H9 (cell line): ENCODE data around the gene PTPRJ. TPM values are rescaled to one million over a fixed set of nuclear protein-coding genes. Genes with fewer than 3 reads are reported as not detected.

Experiments used
- DNase-seq: peaks from one replicate; pipeline ENCODE4 v3.0.0-alpha.2; 2017
- H2AFZ ChIP-seq: one replicate; pipeline ENCODE4 v1.6.1; 2013; ENCODE audit warnings: mild to moderate bottlenecking, low read length, control low read depth, moderate library complexity
- H2AK5ac ChIP-seq: 2 replicates; pipeline ENCODE4 v1.6.1; 2013; ENCODE audit warnings: low read length, control low read depth, mixed read lengths; ENCODE audit not compliant: insufficient read length
- H2BK120ac ChIP-seq: one replicate; pipeline ENCODE4 v1.6.1; 2013; ENCODE audit warnings: low read depth, mild to moderate bottlenecking, low read length, control low read depth, inconsistent platforms; ENCODE audit not compliant: poor library complexity, severe bottlenecking
- H2BK12ac ChIP-seq: 2 replicates; pipeline ENCODE4 v1.6.1; 2013; ENCODE audit warnings: low read length, control low read depth, mixed read lengths, low read depth; ENCODE audit not compliant: insufficient read length
- H2BK15ac ChIP-seq: 2 replicates; pipeline ENCODE4 v1.6.1; 2013; ENCODE audit warnings: low read depth, low read length, control low read depth
- H2BK20ac ChIP-seq: one replicate; pipeline ENCODE4 v1.6.1; 2013; ENCODE audit warnings: low read depth, mild to moderate bottlenecking, low read length, control low read depth, inconsistent platforms; ENCODE audit not compliant: poor library complexity, severe bottlenecking
- H2BK5ac ChIP-seq: 2 replicates; pipeline ENCODE4 v1.6.1; 2013; ENCODE audit warnings: low read length, control low read depth, mixed read lengths; ENCODE audit not compliant: insufficient read length
- H3K14ac ChIP-seq: 2 replicates; pipeline ENCODE4 v1.6.1; 2013; ENCODE audit warnings: low read length, control low read depth; ENCODE audit not compliant: insufficient read depth
- H3K18ac ChIP-seq: 2 replicates; pipeline ENCODE4 v1.6.1; 2013; ENCODE audit warnings: low read depth, mild to moderate bottlenecking, mixed read lengths, low read length, control low read depth; ENCODE audit not compliant: insufficient read length
- H3K23ac ChIP-seq: 2 replicates; pipeline ENCODE4 v1.6.1; 2013; ENCODE audit warnings: low read length, control low read depth, mixed read lengths, low read depth; ENCODE audit not compliant: insufficient read length
- H3K23me2 ChIP-seq: 2 replicates; pipeline ENCODE4 v1.6.1; 2013; ENCODE audit warnings: low read depth, mild to moderate bottlenecking, mixed read lengths, low read length, control low read depth; ENCODE audit not compliant: insufficient read length, poor library complexity, severe bottlenecking
- H3K27ac ChIP-seq: 2 replicates; pipeline ENCODE4 v1.5.1; 2013; ENCODE audit warnings: low read length, control low read depth, mixed read lengths, low read depth; ENCODE audit not compliant: insufficient read length
- H3K27me3 ChIP-seq: 2 replicates; pipeline ENCODE4 v1.6.1; 2013; ENCODE audit warnings: low read length, control low read depth, inconsistent platforms; ENCODE audit not compliant: insufficient read depth
- H3K4ac ChIP-seq: 2 replicates; pipeline ENCODE4 v1.6.1; 2013; ENCODE audit warnings: low read depth, mild to moderate bottlenecking, control low read depth, inconsistent platforms, low read length, moderate library complexity
- H3K4me1 ChIP-seq: 2 replicates; pipeline ENCODE4 v1.6.1; 2013; ENCODE audit warnings: low read length, control low read depth, inconsistent platforms; ENCODE audit not compliant: insufficient read depth
- H3K4me2 ChIP-seq: 2 replicates; pipeline ENCODE4 v1.6.1; 2013; ENCODE audit warnings: low read length, control low read depth, mixed read lengths; ENCODE audit not compliant: insufficient read length, insufficient read depth
- H3K56ac ChIP-seq: 2 replicates; pipeline ENCODE4 v1.6.1; 2013; ENCODE audit warnings: low read depth, mild to moderate bottlenecking, mixed read lengths, low read length, control low read depth; ENCODE audit not compliant: insufficient read length
- H3K79me1 ChIP-seq: 2 replicates; pipeline ENCODE4 v1.6.1; 2013; ENCODE audit warnings: low read depth, mild to moderate bottlenecking, moderate library complexity, low read length, control low read depth, inconsistent platforms; ENCODE audit not compliant: insufficient read depth, poor library complexity, severe bottlenecking
- H3K79me2 ChIP-seq: 2 replicates; pipeline ENCODE4 v1.6.1; 2013; ENCODE audit warnings: low read length, control low read depth, inconsistent platforms; ENCODE audit not compliant: insufficient read depth
- H3K9ac ChIP-seq: 2 replicates; pipeline ENCODE4 v1.6.1; 2013; ENCODE audit warnings: low read length, control low read depth, mixed read lengths; ENCODE audit not compliant: insufficient read length; ENCODE audit errors: extremely low read depth
- H3K9me3 ChIP-seq: one replicate; pipeline ENCODE4 v1.6.1; 2013; ENCODE audit warnings: low read depth, low read length, inconsistent platforms; ENCODE audit not compliant: control insufficient read depth
- H3T11ph ChIP-seq: one replicate; pipeline ENCODE4 v1.6.1; 2013; ENCODE audit warnings: mild to moderate bottlenecking, low read length, control low read depth, inconsistent platforms
- H4K20me1 ChIP-seq: one replicate; pipeline ENCODE4 v1.6.1; 2013; ENCODE audit not compliant: control insufficient read depth, insufficient read length, insufficient read depth
- H4K5ac ChIP-seq: 2 replicates; pipeline ENCODE4 v1.6.1; 2013; ENCODE audit warnings: low read depth, mild to moderate bottlenecking, mixed read lengths, low read length, control low read depth; ENCODE audit not compliant: insufficient read length
- H4K8ac ChIP-seq: replicated peaks from 2 replicates; pipeline ENCODE4 v1.6.1; 2013; ENCODE audit warnings: low read length, control low read depth, mixed read lengths, low read depth; ENCODE audit not compliant: insufficient read length
- H4K91ac ChIP-seq: 2 replicates; pipeline ENCODE4 v1.6.1; 2013; ENCODE audit warnings: low read depth, mild to moderate bottlenecking, moderate library complexity, mixed read lengths, low read length, control low read depth; ENCODE audit not compliant: insufficient read length
- H3K27ac Mint-ChIP-seq, 3 experiments: 2 replicates in 2 of 3; 3 replicates in 1 of 3; pipeline ENCODE4 v1.8.0; 2020 to 2021; ENCODE audit warnings: mixed read lengths in 3 of 3, mild to moderate bottlenecking in 1 of 3, moderate library complexity in 1 of 3
- H3K27me3 Mint-ChIP-seq: 2 replicates; pipeline ENCODE4 v1.8.0; 2021; ENCODE audit warnings: low read depth, mild to moderate bottlenecking, moderate library complexity, mixed read lengths
- H3K36me3 Mint-ChIP-seq, 3 experiments: 2 replicates in 2 of 3; 3 replicates in 1 of 3; pipeline ENCODE4 v1.8.0; 2020 to 2021; ENCODE audit warnings: low read depth in 3 of 3, mixed read lengths in 3 of 3; ENCODE audit not compliant: insufficient read depth in 1 of 3
- H3K4me1 Mint-ChIP-seq, 2 experiments: 2 replicates each; pipeline ENCODE4 v1.8.0; 2020; ENCODE audit warnings: mixed read lengths in 2 of 2
- H3K4me3 Mint-ChIP-seq, 2 experiments: 2 replicates in 1 of 2; 3 replicates in 1 of 2; pipeline ENCODE4 v1.8.0; 2020 to 2021; ENCODE audit warnings: mild to moderate bottlenecking in 2 of 2, mixed read lengths in 2 of 2, moderate library complexity in 1 of 2
- H3K9me3 Mint-ChIP-seq, 2 experiments: 2 replicates in 1 of 2; 3 replicates in 1 of 2; pipeline ENCODE4 v1.8.0; 2020; ENCODE audit warnings: mild to moderate bottlenecking in 2 of 2, mixed read lengths in 2 of 2, moderate library complexity in 1 of 2
- CTCF ChIP-seq: fragments of 200-600 bp; sonication (generic); conservative IDR thresholded peaks from 3 replicates; pipeline ENCODE4 v1.8.0; 2021; ENCODE audit warnings: antibody characterized with exemption, mild to moderate bottlenecking
- WGBS: extraction: QIAGEN DNeasy Blood & Tissue Kit; methylation state at CpG from one replicate; pipeline ENCODE4 v1.1.7; 2013; ENCODE audit warnings: missing lambda C conversion rate, low lambda C conversion rate, mixed read lengths; ENCODE audit not compliant: insufficient read length; ENCODE audit errors: extremely low coverage; 5-methylcytosine and 5-hydroxymethylcytosine counted together
- total RNA-seq: library from RNA; stranded (reverse); gene quantifications from 2 replicates; pipeline ENCODE4 v1.2.1, GENCODE V29; 2021

Gene PTPRJ
- total RNA-seq, 1 experiment from 2014 or later: 10.6 TPM

DNA sequence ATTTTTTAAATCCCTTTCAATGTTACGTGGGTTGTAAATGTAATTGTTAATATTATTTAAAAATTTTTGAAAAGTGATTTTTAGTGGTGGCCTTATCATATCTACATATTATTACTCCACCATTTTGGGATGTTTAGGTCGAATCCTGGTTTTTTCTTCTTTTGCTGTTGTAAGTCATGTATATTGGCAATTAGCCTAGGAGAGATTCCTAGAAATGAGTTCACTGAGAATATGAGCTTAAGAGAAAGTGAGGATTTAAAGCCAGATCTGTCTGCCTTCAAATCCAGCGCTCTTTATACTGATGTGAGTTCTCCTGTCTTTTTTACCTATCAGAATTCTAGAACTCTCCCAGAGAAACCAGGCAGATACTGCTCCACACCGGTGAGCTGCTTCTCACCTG is 56.1 kb downstream of the PTPRJ start:
- Histone ChIP-seq H3K79me1 (no peaks in the 10 kb centered on the region), H3K4me1 (peaks cover 5% of the 10 kb centered on the region; the same call in 1 of the 2 replicates), H4K20me1 (no peaks in the 10 kb centered on the region), H2BK20ac (no peak overlapping the region), H3T11ph (no peak overlapping the region), H3K9me3 (no peaks in the 10 kb centered on the region), H2AK5ac (no peak overlapping the region), H2BK15ac (no peak overlapping the region), H2BK12ac (no peak overlapping the region), H3K23ac (no peak overlapping the region), H3K4ac (no peak overlapping the region), H3K79me2 (0 out of 2 replicates have a peak, but pooled peaks cover 2% of the 10 kb centered on the region), H2AFZ (no peak overlapping the region), H3K14ac (no peak overlapping the region), H3K27ac (no peak overlapping the region), H2BK5ac (no peak overlapping the region), H3K27me3 (no peaks in the 10 kb centered on the region), H3K9ac (no peak overlapping the region), H4K5ac (no peak overlapping the region), H3K56ac (no peak overlapping the region), H3K4me2 (no peak overlapping the region), H4K91ac (no peak overlapping the region), H4K8ac (no peak overlapping the region), H3K23me2 (no peaks in the 10 kb centered on the region), H3K18ac (no peak overlapping the region), H2BK120ac (no peak overlapping the region)
- peak overlapping the region in 2 of 3 experiments; percentile 15 to 25; a peak in 3 of 7 replicates for H3K27ac Mint-ChIP-seq
- no CpG with 5 or more reads among the region's 4 CpGs for WGBS
- peaks cover 0 to 4% (median 0%) of the 10 kb centered on the region in 3 experiments; a peak in 1 of 7 replicates for H3K36me3 Mint-ChIP-seq
- no peaks in the 10 kb centered on the region; a peak in 1 of 5 replicates for H3K9me3 Mint-ChIP-seq
- no peak for DNase-seq
- no peak for TF ChIP-seq CTCF
- no peak overlapping the region for H3K4me3 Mint-ChIP-seq
- peaks cover 28 to 32% of the 10 kb centered on the region in 2 experiments for H3K4me1 Mint-ChIP-seq
- H3K27me3 Mint-ChIP-seq: no peaks in the 10 kb centered on the region
